Left renal cortex interstitium (tissue), 4 donors: ENCODE results near the gene ANXA6. TPM values are rescaled to one million over a fixed set of nuclear protein-coding genes. Genes with fewer than 3 reads are reported as not detected.

ENCODE experiments used
- DNase-seq, 4 donors: peaks; one replicate each; pipeline ENCODE4 v3.0.0-alpha.2; 2013; ENCODE audit warnings: low read depth in 4 of 4, low spot score in 2 of 4, missing footprints in 1 of 4
- polyA plus RNA-seq, 4 donors: library from polyadenylated mRNA; unstranded; fragments of 120-200 nt; gene quantifications; one replicate each; pipeline ENCODE4 v1.2.1, GENCODE V29; 2013; ENCODE audit not compliant: insufficient read length in 4 of 4

Gene ANXA6
- polyA plus RNA-seq, 4 donors: 130 to 161 (median 150) TPM

GRCh38 chr5:151106509-151106908 is 51.1 kb downstream of the ANXA6 start:
- no peak for DNase-seq

- DNase-seq: no peak
Measured at GRCh38 chr5:151106043-151106442, 51.5 kb downstream of the ANXA6 start.

GRCh38 chr5:151105561-151105960 is 52.0 kb downstream of the ANXA6 start:
- DNase-seq: no peak

GRCh38 chr5:151104795-151105194 is 52.8 kb downstream of the ANXA6 start:
- DNase-seq: no peak

GRCh38 chr5:151101746-151102145 is 55.8 kb downstream of the ANXA6 start:
- DNase-seq: no peak

- DNase-seq: no peak
Measured at GRCh38 chr5:151101151-151101550, 56.4 kb downstream of the ANXA6 start.

GRCh38 chr5:151100681-151101080 is 56.9 kb downstream of the ANXA6 start:
- DNase-seq: no peak

GRCh38 chr5:151098768-151099121 is 58.8 kb downstream of the ANXA6 start:
- no peak for DNase-seq

- DNase-seq: no peak
Measured at GRCh38 chr5:151097820-151098767, 59.5 kb downstream of the ANXA6 start.

GRCh38 chr5:151097061-151097460 is 60.5 kb downstream of the ANXA6 start:
- no peak for DNase-seq

GRCh38 chr5:151096001-151096373 is 61.6 kb downstream of the ANXA6 start:
- DNase-seq: no peak

- DNase-seq: no peak
Measured at GRCh38 chr5:151095341-151096000, 62.1 kb downstream of the ANXA6 start.

GRCh38 chr5:151094852-151095245 is 62.7 kb downstream of the ANXA6 start:
- DNase-seq: no peak

GRCh38 chr5:151094030-151094851 is 63.3 kb downstream of the ANXA6 start:
- no peak for DNase-seq

GRCh38 chr5:151093476-151093889 is 64.1 kb downstream of the ANXA6 start:
- DNase-seq: no peak

- DNase-seq: no peak
Measured at GRCh38 chr5:151092762-151093161, 64.8 kb downstream of the ANXA6 start.

- no peak for DNase-seq
Measured at GRCh38 chr5:151089726-151090125, 67.9 kb downstream of the ANXA6 start.

GRCh38 chr5:151088986-151089385 is 68.6 kb downstream of the ANXA6 start:
- DNase-seq: no peak

- DNase-seq: no peak
Measured at GRCh38 chr5:151087486-151087885, 70.1 kb downstream of the ANXA6 start.

GRCh38 chr5:151086905-151087360 is 70.6 kb downstream of the ANXA6 start:
- no peak for DNase-seq
